Measurements from ENCODE around the gene CALCOCO1.
A peak's percentile ranks its signal among the peaks of the same experiment; 100 is the strongest.

The CALCOCO1 gene

DNA sequence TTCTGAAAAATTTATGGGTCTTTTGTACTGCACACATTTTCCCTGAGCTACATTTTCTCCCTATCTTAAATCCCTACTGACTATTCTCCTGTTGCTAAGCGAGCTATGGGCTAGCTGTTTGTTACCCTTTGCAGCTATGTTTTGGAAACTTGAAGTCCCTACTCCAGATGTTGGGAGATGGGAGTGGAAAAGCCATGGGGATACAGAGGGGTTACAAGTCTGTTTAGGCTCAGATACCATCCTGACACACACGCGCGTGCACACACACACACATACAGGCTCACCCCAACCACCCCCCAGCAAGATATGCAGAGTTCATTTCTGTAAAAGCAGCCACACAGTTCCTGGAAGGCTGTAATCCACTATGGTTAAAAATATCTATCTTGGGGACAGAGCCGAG, 67.2 kb downstream of the CALCOCO1 start:
- Histone ChIP-seq H3K9ac (ENCODE audit: low read length) (no peak overlapping the region), H3K4me3 (ENCODE audit: low read length) (no peak overlapping the region), H3K9me2 (replicated peaks; ENCODE audit: insufficient read depth, low read length) (no peaks in the 10 kb centered on the region), H3K4me1 (ENCODE audit: low read length) (peaks cover 22% of the 10 kb centered on the region), H2AFZ (ENCODE audit: low read length) (no peak overlapping the region), H4K20me1 (ENCODE audit: insufficient read depth, low read length) (no peaks in the 10 kb centered on the region), H3K4me2 (ENCODE audit: low read depth, low read length) (peak overlapping the region; percentile 56; the same call in 1 of the 2 replicates), H3K27ac (ENCODE audit: low read length) (peak overlapping the region; percentile 28; the same call in 1 of the 2 replicates), H3K27me3 (replicated peaks; ENCODE audit: insufficient read depth, low read length) (no peaks in the 10 kb centered on the region), H3F3A (ENCODE audit: insufficient read depth, low read length) (peaks cover 4% of the 10 kb centered on the region; the same call in 1 of the 2 replicates), H3K9me3 (replicated peaks; ENCODE audit: insufficient read depth, low read length) (no peaks in the 10 kb centered on the region), H3K79me2 (ENCODE audit: low read length) (no peaks in the 10 kb centered on the region), H3K36me3 (replicated peaks; ENCODE audit: insufficient read depth, low read length) (no peaks in the 10 kb centered on the region)
- no peak for DNase-seq
- no peak for TF ChIP-seq EZH2 (optimal IDR thresholded peaks at IDR 0.05; ENCODE audit: low read depth, low read length)
- no peak for TF ChIP-seq EZH2phosphoT487 (IDR thresholded peaks at IDR 0.05; ENCODE audit: low read length)

DNA sequence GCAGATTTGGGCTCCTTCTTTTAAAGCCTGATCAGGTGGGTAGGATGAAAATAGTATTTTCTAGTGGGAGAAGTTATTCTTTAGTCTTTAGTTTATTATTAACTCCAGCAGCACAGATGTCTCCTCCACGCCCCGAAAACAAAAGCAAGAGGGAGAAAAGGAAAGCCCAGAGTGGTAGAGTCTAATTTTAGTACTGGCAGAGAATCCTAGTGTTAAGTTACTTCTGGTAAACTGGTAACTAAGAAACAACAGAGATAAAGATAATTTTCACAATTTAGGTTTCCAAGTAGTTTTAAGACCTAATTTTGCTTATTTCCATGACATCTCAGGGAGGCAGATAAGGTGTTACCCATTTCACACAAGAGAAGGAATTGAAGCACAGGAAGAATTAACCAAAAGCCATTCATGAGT, 67.7 kb downstream of the CALCOCO1 start:
- H3K4me2 ChIP-seq (ENCODE audit: low read depth, low read length), result peak overlapping the region; percentile 56

DNA sequence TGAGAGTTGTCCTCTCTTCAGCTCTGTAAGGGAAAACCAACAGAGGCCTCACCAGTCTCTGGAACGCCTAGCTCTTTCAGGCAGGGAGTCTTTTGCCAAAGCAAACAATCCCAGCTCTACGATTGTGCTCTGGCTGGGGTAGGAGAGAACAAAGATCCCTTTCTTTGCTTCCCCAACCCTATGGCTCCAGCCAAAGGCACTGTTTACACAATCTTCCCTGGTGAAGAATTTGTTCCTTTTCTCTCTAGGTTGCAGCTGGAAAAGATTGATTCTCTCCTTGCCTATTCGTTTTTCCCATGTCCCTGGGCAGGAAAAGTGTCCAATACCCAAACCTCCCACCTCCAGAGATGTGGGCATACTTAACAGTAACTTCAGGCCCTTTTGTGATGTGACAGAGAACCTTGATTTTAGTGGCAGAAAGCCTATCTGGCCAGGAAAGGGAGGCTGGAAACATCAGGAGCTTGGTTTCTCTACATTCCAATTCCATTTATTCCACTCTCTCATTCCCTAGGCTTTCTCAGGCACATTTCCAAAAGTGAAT, 68.2 kb downstream of the CALCOCO1 start:
- no peaks in the 10 kb centered on the region for H3K36me3 ChIP-seq (replicated peaks; ENCODE audit: insufficient read depth, low read length)
- no peaks in the 10 kb centered on the region for H3K9me2 ChIP-seq (replicated peaks; ENCODE audit: insufficient read depth, low read length)
- H4K20me1 ChIP-seq (ENCODE audit: insufficient read depth, low read length), result no peaks in the 10 kb centered on the region
- H3K27ac ChIP-seq (ENCODE audit: low read length), result no peak overlapping the region
- H3K4me3 ChIP-seq (ENCODE audit: low read length), result no peak overlapping the region
- TF ChIP-seq CTCF (IDR thresholded peaks at IDR 0.05; ENCODE audit: low read length) (no peak), EZH2 (optimal IDR thresholded peaks at IDR 0.05; ENCODE audit: low read depth, low read length) (no peak), EZH2phosphoT487 (IDR thresholded peaks at IDR 0.05; ENCODE audit: low read length) (no peak)
- H3K9ac ChIP-seq (ENCODE audit: low read length), result no peak overlapping the region
- no peak for DNase-seq
- H3K4me1 ChIP-seq (ENCODE audit: low read length), result peaks cover 22% of the 10 kb centered on the region
- H3K9me3 ChIP-seq (replicated peaks; ENCODE audit: insufficient read depth, low read length), result no peaks in the 10 kb centered on the region
- H3K4me2 ChIP-seq (ENCODE audit: low read depth, low read length), result peak overlapping the region; percentile 56
- no peaks in the 10 kb centered on the region for H3K79me2 ChIP-seq (ENCODE audit: low read length)
- no peaks in the 10 kb centered on the region for H3K27me3 ChIP-seq (replicated peaks; ENCODE audit: insufficient read depth, low read length)
- no peak overlapping the region for H2AFZ ChIP-seq (ENCODE audit: low read length)
- H3F3A ChIP-seq (ENCODE audit: insufficient read depth, low read length), result peaks cover 4% of the 10 kb centered on the region; the same call in 1 of the 2 replicates

More for the DNA sequence above, 67.7 kb downstream of the CALCOCO1 start:
- no peak for DNase-seq
- Histone ChIP-seq H2AFZ (ENCODE audit: low read length) (no peak overlapping the region), H3K27me3 (replicated peaks; ENCODE audit: insufficient read depth, low read length) (no peaks in the 10 kb centered on the region), H4K20me1 (ENCODE audit: insufficient read depth, low read length) (no peaks in the 10 kb centered on the region), H3F3A (ENCODE audit: insufficient read depth, low read length) (peaks cover 4% of the 10 kb centered on the region; the same call in 1 of the 2 replicates), H3K79me2 (ENCODE audit: low read length) (no peaks in the 10 kb centered on the region), H3K9ac (ENCODE audit: low read length) (no peak overlapping the region), H3K4me3 (ENCODE audit: low read length) (no peak overlapping the region), H3K27ac (ENCODE audit: low read length) (peak overlapping the region; percentile 28; the same call in 1 of the 2 replicates), H3K4me1 (ENCODE audit: low read length) (peaks cover 22% of the 10 kb centered on the region), H3K9me2 (replicated peaks; ENCODE audit: insufficient read depth, low read length) (no peaks in the 10 kb centered on the region), H3K9me3 (replicated peaks; ENCODE audit: insufficient read depth, low read length) (no peaks in the 10 kb centered on the region), H3K36me3 (replicated peaks; ENCODE audit: insufficient read depth, low read length) (no peaks in the 10 kb centered on the region)
- TF ChIP-seq EZH2 (optimal IDR thresholded peaks at IDR 0.05; ENCODE audit: low read depth, low read length) (no peak), CTCF (IDR thresholded peaks at IDR 0.05; ENCODE audit: low read length) (no peak), EZH2phosphoT487 (IDR thresholded peaks at IDR 0.05; ENCODE audit: low read length) (no peak)

Data from MM.1S (cell line).